NCI-H1694 treated with DMSO at 0.1 percent for 48 hours (cell line): ENCODE data around the gene NFKBIB.

ENCODE experiments used
- DNase-seq: peaks from one replicate; lab custom pipeline; 2025; lab: John Stamatoyannopoulos, UW

NFKBIB gene

GRCh38 chr19:38904581-38905539 is 5.1 kb downstream of the NFKBIB start:
- no peak for DNase-seq

GRCh38 chr19:38905620-38906019 is 5.9 kb downstream of the NFKBIB start:
- no peak for DNase-seq

GRCh38 chr19:38907227-38907626 is 7.5 kb downstream of the NFKBIB start:
- no peak for DNase-seq

DNA sequence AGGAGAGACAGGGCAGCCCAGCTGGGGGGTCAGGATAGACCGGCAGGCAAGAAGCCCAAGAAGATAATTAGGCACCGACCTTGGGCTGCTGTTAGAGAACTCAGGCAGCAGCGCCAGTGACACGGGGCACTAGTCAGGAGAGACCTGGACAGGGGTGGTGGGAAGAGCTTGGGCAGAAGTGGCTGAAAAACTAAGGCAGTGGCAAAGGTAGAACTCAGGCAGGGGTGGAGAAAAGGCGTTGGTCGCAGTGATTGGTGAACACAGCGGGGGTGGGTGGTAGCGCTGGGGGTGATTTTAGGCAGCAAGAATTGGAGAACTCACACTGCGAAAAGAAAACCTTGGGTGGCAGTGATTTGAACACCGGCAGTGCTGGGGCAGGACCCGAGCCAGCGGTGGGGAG is 7.9 kb downstream of the NFKBIB start:
- no peak for DNase-seq

DNA sequence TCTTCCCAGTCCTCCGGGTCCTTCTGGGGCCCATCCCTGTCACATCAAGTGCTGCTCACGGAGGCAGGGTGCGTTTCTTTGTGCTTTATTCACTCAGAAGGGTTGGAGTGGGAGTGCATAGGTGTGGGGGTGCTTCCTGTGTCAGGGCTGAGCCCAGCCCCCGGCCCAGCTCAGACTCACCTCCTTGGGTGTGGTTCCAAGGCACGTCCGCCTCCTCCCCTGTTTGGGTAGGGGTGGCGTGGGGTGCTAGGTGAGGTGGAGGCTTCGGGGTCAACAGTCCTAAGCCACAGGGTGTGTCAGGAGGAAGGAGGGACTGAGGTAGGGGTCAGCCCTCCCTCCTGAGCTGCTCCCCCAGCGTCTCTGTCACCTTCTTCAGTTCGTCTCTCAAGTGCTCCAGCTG is 9.1 kb downstream of the NFKBIB start:
- no peak for DNase-seq

DNA sequence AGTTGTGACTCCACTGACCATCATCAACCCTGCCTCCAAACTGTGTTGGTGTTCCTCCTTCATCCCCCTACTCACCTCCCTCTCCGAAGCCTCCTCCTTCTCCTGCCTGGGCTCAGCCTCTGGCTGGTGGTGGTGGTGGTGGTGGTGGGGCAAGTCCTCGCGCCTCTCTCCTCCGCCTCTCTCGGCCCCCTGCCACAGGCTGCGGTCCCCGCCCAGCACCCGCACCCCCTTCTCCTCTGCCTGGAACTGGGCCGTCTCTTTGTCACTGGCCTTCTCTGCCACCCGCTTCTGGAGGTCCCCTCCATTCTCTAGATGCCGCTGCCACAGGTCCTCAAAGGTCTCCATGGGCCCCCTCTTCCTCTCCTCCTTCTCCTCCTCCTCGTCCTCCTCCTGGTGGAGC is 10.7 kb downstream of the NFKBIB start:
- no peak for DNase-seq

- DNase-seq, result no peak
Measured at GRCh38 chr19:38911388-38912001, 11.7 kb downstream of the NFKBIB start.

DNA sequence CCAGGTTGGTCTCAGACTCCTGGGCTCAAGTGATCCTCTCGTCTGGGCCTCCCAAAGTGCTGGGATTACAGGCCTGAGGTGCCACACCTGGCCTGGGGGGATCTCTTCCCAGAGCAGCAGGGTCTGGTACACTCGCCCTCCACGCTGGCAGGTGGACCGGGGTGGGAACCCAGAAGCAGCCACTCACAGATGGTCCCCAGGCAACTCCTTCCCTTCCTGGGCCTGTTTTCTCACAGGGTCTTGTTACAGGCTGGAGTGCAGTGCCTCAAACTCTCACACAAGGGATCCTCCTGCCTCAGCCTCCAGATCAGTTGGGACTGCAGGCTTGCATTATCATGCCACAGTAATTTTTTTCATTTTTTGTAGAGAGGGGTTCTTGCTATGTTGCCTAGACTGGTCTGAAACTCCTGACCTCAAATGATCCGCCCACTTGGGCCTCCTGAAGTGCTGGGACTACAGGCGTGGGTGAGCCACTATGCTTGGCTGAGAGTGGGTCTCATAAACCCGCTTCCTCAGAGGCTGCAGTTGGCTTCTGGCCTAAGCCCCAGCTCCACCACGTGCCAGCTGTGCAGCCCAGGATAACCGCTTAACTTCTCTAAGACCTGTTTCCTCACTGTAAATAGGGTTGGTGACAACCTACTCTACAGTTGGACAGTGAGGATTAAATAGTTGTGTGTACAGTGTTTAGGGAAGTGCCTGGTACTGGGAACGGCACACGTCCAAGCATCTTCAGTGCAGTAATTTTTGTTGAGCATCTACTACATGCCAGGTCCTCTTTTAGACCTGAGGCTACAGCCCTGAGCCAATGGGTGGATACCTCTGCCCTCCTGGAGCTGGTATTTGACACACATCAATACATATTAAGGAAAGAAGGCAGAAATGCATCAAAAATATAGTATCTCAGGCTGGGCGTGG is 13.1 kb downstream of the NFKBIB start:
- no peak for DNase-seq

- DNase-seq, result no peak
Measured at GRCh38 chr19:38913958-38914357, 14.2 kb downstream of the NFKBIB start.

- no peak for DNase-seq
Measured at GRCh38 chr19:38915329-38916321, 15.9 kb downstream of the NFKBIB start.

- no peak for DNase-seq
Measured at GRCh38 chr19:38917516-38917915, 17.7 kb downstream of the NFKBIB start.

DNA sequence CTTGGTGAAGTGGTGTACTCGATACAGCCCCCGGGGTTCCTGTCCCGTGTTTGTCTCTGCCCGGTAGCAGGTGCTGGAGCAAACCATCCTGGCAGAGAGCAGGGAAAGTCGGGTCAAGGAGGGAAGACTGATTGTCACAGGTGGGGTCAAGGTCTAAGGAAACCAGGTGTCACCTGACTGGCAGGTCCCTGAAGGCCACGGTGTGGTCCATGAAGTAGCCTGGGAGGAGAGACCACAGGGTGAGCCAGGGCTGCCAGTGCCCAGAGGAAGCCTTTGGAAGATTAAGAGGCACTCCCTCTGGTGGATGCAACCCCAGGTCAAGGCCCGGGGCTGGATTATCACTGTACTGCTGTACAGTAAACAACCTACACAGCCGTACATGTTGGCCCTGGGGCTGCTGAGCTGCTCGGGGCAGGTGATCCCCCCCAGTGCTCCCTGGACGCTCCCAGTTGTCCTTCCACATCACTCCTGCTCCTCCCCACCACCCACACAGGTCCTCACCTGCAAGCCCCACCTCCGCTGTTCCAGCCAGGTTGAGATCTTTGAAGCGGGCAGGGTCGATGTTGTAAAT is 18.2 kb downstream of the NFKBIB start:
- no peak for DNase-seq

- no peak for DNase-seq
Measured at GRCh38 chr19:38918526-38918925, 18.8 kb downstream of the NFKBIB start.

DNA sequence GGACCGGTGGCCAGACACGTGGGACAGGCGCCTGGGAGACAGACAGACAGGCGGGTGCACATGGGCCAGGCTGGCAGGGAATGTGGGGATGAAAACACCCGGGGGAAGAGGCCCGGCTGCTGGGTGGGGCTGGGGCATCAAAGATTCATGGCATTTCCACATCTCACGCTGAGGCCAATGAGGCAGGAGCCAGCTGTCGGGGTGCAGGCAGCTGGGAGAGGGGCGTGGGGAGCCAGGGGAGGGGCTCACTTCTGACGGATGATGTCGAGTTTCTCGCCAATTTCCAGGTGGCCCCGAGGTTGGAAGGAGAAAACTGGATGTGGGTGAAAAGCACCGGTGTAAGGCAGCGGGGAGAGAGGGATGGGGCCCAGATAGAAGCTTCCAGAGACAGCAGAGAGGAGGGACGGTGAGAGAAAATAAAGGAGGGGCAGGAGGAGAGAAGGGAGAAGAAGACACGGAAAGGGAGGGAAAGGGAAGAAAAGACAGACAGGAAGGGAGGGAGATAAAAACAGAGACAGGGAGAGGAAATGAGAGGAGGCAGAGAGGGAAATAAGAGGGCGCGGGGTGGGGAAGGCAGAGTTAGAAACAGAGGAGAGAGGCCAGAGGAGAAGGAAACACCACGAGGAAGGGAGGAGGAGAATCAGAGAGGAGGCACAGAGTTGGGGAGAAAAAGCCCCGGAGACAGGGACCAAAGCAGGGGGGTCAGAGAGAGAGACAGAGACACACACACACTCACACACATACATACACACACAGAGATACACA is 20.2 kb downstream of the NFKBIB start:
- DNase-seq, result no peak

DNA sequence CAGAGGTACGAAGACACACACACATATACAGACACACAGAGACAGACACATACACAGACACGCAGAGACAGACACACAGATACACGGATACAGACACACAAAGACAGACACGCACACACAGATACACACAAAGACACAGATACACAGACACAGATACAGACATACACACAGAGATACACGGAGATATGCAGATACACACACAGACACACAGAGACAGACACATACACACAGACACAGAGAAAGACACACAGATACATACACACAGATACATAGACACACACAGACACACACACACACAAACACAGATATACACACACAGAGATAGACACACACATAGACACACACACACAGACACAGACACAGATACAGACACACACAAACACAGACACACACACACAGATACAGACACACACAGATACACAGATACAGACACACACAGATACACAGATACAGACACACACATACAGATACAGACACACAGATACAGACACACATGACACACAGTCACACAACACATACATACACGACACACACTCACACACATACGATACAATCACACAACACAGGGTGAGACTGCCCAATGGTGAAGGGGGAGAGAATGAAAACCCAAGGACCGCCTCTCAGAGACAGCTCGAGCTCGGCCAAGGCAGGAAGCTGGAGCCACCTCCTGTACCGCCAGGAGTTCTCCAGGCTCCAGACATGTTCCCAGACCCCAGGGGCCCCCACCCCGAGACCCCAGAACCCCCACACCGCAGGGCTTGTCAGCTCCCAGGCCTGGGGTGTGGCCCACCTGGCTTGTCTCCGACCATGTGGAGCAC is 21.0 kb downstream of the NFKBIB start:
- DNase-seq, result no peak

GRCh38 chr19:38921420-38922274 is 21.9 kb downstream of the NFKBIB start:
- DNase-seq, result no peak

GRCh38 chr19:38922482-38922881 is 22.7 kb downstream of the NFKBIB start:
- no peak for DNase-seq

- DNase-seq, result no peak
Measured at GRCh38 chr19:38924388-38924787, 24.6 kb downstream of the NFKBIB start.
